Myocyte (in vitro differentiated cells): ENCODE results near the gene ZC3H12D. TPM values are rescaled to one million over a fixed set of nuclear protein-coding genes. Genes with fewer than 3 reads are reported as not detected.

Experiments used
- DNase-seq: peaks from one replicate; pipeline ENCODE4 v3.0.0-alpha.2; 2012; ENCODE audit warnings: low read depth
- total RNA-seq: library from RNA; depleted of rRNA; stranded (reverse); fragments of >200 nt; gene quantifications from 2 replicates; pipeline ENCODE4 v1.2.3, GENCODE V29; 2014

Gene ZC3H12D
- total RNA-seq, 1 donor from 2014 or later, result 0.05 TPM

DNA sequence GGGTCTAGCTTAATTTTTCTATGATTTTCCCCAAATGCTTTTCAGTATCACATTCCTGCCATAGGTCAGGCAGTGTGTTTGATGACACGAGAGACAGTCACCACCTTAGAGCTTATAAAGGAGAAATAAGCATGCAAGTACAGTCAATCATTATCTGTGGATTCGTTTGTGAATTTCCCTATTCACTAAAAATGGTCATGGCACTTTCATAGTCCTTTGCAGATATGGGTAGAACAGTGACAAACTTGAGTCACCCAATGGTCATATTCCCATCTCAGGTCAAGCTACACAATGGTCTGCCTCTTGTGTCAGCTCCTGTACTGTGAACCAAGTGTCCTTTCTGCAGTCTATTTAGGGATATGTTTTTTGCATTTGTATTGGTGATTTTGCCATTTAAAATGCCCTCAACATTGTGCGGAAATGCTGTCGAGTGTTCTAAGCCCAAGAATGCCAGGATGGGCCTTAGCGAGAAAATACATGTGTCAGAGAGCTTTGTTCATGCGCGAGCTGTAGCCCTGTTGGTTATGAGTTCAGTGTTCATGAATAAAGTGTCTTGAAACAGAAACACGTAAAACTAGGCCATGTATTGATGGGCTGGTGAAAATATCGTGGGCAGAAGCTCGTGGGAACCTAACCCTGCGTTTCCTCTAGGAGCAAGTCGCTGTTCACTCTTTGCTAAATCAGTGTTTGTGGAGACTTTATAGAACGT is 65.0 kb downstream of the ZC3H12D start:
- no peak for DNase-seq

DNA sequence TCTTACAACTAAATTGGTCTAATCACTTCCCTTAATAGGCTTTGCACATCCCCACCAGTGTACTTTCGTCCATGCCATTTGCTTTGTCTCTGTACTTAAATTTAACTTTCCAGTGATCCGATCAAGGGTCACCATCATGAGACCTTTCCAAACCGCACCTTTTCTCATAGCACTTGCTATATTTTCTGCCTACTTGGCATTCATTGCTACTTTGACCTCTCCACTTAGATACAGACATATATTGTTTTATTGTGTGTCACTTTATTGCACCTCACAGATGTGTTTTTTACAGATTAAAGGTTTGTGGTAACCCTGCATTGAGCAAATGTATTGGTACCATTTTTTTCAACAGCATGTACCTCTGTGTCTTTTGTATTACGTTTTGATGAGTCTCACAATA is 70.0 kb downstream of the ZC3H12D start:
- DNase-seq, result no peak

DNA sequence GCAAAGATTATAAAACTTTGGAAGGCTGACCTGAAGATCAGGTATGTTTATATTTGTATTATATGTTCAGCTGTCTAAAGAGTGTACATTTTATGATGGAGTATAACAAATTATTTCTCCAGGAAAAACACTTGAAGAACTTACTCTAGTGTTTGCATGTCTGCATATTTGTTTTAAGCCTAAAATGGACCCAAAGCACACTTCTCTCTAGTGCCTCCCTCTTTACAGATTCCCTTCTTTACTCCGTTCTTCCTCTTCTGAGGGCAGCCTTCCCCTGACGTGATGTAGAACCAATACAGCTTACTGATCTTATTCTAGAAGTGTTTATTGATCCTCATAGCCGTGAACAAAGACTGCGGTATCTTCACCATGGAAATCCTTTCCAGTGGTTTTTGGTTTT is 70.8 kb downstream of the ZC3H12D start:
- no peak for DNase-seq

DNA sequence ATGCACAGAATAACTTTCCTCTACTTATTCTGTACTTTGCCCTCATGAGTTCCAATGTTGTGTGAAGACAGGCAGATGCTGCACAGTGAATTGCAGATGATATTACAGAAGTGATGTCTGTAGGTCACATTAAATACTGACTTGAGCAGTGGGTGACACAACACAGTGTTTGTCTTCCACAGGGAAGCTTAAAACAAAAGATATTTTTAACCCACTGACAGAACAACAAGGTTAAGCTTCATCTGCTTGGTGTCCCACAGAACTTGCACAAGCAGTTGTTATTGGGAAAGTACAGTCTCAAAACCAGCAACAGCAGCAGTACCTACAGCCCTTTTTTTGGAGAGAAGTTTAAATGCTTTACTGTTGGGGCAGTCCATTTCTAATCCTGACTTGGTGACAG is 74.3 kb downstream of the ZC3H12D start:
- DNase-seq, result peak; percentile 58

- no peak for DNase-seq
Measured at GRCh38 chr6:149409617-149410016, 75.2 kb downstream of the ZC3H12D start.

- DNase-seq, result no peak
Measured at GRCh38 chr6:149405823-149406765, 78.7 kb downstream of the ZC3H12D start.

DNA sequence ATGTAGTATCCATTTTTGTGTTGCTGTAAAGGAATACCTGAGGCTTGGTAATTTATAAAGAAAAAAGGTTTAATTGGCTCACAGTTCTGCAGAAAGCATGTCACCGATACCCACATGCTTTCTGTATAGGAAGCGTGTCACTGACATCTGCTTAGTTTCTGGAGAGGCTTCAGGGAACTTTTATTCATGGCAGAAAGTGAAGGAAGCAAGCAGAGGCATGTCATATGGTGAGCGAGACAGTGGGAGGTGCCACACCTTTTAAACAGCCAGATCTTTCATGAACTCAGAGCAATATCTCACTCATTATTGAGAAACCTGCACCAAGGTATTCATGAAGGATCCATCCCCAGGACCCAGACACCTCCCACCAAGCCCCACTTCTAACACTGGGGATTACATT is 81.3 kb downstream of the ZC3H12D start:
- no peak for DNase-seq

GRCh38 chr6:149400050-149400449 is 84.8 kb downstream of the ZC3H12D start, which contains the start of gene SUMO4:
SUMO4 (plus strand) TSS chr6:149400262; CDS start chr6:149400392, 130 bp downstream.
- no peak for DNase-seq

GRCh38 chr6:149397384-149397783 is 87.4 kb downstream of the ZC3H12D start:
- no peak for DNase-seq

Other genes starting within 250 kb of the ZC3H12D start
- 33.2 and 37.0 TPM in 2 replicates for gene TAB2, start 167.3 kb downstream of the ZC3H12D start, total RNA-seq
- 0.52 and 0.59 TPM in 2 replicates for gene SUMO4, start 84.8 kb downstream of the ZC3H12D start, total RNA-seq
- 39.4 and 41.9 TPM in 2 replicates for gene PPIL4, start 61.0 kb upstream of the ZC3H12D start, total RNA-seq
- gene GINM1, start 81.4 kb upstream of the ZC3H12D start, total RNA-seq, result 39.8 and 42.0 TPM in 2 replicates
- 17.3 and 17.9 TPM in 2 replicates for gene KATNA1, start 163.7 kb upstream of the ZC3H12D start, total RNA-seq
- 13.5 and 13.8 TPM in 2 replicates for gene LATS1, start 233.1 kb upstream of the ZC3H12D start, total RNA-seq